Activated CD4-positive, CD25-positive, alpha-beta regulatory T cell treated with anti-CD3 and anti-CD28 coated beads, Interleukin-2, amount 50 U/mL, for 24 hours (primary cell): ENCODE results near the gene ING4.

Experiments used
- ATAC-seq, 2 donors: fragments of 150-1000 bp; cut with Tn5 transposase; one replicate each; pipeline ENCODE4 v1.10.0; 2021; ENCODE audit warnings: mild to moderate bottlenecking in 1 of 2, moderate library complexity in 1 of 2

ING4 gene

DNA sequence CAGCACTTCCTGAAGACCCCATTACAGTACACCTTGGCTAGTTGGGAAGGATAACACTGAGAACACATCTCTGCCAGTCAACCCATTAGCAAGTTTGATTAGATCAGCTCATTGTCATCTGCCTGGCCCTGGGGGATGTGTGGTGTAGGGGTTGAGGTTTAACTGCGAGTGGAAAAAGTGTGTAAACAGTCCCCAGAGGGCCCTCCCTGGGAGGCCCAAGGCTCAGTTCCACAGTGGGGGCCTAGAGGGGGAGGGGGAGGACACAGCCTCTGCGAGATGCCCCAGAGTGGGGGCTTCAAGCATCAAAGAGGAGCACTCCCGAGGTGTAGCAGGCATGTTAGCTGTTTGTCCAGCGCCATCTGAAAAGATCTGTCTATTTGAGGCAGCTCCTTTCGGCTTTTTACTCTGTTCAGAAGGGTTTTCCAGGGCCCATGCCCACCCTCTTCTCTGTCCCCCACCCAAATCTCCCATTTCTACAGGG lies 27.5 kb downstream of the ING4 start:
- peak; percentile 87 to 88 for ATAC-seq

DNA sequence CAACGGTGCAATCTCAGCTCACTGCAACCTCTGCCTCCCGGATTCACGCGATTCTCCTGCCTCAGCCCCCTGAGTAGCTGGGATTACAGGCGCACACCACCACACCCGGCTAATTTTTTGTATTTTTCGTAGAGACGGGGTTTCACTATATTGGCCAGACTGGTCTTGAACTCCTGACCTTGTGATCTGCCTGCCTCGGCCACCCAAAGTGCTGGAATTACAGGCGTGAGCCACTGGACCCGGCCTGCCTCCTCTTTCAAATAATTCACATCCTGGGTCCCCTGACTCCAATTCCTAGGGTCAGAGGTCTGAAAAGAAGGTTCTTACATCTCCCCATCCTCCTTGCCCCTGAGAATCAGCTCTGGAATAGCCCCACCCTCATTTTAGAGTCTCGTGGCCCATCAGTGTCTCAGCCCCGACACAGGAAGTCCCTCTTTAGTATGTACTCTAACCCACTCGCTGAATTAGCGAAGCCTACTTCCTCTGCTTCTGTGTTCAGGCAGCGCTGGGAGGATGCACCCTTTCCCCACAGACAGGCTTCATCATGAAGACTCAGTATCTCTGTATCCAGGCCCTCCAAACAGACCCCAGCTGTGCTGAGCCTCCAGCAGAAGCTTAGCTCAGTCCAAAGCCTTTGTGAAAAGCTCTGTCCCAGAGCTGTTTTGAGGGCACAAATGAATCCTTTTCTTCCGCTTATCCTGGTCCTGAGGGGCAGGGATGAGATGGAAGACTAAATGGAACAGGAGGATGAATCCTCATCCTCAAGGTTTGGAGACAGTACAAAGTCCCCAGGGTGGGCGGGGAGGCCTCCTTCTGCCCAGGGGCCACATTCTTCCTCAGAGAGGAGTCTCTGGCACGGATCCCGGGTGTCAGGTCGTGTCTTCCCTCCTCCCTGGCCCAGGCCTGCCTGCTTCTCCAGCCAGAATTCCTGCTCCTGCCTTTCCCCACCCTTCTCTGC lies 30.6 kb downstream of the ING4 start:
- ATAC-seq: peak; percentile 57 to 66

DNA sequence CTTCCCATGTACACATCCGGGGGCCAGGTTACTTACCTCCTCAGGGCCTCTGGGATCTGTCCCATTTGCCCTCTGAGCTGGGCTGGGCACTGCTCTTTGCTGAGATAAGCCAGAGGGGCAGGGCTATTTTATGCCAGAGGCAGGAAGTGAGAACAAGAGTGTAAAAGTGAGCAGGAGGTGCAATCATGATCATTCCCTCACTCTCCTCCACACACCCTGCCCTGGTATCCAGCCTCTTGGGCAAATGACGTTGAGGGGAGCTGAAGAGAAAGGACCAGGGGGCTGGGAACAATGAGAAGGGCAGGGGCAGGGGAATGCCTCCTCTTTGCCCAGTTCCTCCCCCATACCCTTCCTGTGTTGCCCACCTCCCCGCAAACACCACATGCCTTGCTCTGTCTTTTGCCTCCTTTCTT lies 31.4 kb downstream of the ING4 start:
- ATAC-seq: no peak

DNA sequence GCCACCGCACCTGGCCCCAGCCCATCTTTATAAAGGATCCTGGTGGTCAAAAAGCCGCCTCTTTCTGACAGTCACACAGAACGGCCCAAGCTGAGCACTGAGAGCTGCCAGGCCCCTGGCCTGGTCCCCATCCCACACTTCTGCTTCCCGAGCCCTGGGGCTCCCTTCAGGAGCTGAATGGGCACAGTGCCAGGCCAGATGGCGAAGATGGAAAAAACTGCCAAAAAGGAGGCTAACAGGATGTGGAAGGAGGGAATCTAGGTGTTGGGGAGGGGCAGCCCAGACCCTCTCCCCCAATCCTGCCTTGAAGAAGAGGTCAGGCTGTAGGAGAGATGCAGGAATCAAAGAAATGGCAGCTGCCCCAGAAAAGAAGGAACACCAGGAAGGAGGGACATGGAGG lies 32.2 kb downstream of the ING4 start:
- ATAC-seq: no peak

DNA sequence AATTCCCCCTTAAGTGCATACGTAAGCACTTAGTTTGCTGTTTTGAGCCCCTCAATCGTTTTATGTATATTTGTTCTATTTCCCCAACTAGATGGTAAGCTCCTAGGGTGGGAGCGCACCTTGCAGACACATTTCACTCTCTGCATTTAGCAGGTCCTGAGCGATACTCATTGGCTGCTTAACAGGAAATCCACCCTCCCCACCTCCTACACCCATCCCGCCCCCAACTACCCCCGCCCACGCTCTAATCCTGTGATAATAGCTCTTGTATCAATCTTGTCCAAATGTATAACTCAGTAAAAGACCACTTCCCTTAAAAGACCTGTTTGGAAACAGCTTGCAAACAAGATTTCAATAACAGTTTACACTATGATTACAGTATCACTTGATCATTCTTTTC lies 35.3 kb downstream of the ING4 start:
- peak; percentile 66 to 72 for ATAC-seq

DNA sequence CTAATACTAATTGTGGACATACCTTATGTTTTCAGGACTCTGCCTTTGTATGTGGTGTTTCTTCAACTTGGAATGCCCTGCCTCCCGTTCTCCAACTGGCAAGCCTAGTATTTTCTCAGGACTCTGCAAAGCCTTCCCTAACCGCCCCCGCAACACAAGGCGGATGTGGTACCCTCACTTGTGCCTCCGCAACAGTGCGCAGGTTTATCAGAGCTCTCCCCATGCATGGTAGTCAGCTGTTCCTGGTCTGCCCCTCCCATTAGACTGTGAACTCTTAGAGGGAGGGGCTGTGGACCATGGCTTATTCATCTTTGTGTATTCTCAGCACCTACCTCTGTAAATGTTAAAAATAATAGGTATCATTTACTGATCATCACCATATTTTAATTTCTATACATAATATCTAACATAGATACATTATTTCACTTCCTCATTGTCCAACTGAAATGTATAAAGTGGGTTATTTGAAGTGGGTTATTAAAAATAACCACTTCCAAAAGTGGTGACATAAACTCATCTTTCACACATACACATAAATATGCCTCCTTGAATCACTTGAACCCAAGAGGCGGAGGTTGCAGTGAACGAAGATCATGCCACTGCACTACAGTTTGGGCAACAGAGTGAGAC lies 36.1 kb downstream of the ING4 start:
- no peak for ATAC-seq

DNA sequence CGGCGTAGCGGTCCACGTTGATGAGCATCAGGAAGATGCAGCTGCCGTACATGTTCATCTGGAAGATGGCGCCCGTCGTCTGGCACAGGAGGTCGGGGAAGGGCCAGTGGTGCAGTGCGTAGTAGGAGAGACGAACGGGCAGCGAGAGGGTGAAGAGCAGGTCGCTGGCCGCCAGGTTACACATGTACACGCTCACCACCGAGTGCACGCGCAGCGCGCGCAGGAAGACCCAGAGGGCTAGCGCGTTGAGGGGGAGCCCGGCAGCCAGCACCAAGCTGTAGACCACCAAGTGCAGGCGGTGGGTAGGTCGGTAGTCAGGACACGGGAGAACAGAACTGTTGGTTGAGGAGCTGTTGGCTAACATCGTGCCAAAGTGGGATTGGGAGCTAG lies 42.0 kb downstream of the ING4 start:
- no peak for ATAC-seq

DNA sequence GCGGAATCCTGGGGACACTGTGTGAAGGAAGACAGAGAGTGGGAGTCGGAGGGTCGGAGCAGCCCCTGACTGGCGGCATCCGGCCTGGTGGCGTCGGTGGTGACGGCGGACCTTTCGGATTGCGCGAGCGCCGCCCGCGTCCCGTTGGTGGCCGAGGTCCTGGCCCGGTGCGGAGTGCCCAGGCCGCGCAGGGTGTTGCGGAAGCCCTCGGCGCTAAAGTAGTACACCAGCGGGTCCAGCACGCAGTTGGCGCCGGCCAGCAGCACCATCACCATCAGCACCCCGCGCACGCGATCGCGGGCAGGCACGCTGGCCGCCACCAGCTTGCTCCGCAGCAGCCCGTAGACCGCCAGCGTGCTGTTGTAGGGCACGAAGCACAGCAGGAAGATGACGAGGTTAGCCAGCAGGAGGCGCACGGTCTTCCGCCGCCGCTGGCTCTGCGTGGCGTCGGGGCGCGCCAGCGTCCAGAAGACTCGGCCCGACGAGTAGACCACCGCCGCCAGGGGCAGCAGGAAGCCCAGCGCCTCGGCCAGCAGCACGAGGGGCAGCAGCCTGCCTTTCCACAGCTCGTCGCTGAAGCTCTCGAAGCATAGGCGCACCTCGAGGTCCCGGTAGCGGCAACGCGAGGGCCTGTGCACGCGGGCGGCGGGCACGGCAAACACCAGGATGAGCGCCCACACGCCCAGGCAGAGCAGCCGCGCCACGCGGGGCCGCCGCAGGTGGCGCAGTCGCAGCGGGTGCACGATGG lies 42.6 kb downstream of the ING4 start:
- ATAC-seq: peak; percentile 71 to 78

DNA sequence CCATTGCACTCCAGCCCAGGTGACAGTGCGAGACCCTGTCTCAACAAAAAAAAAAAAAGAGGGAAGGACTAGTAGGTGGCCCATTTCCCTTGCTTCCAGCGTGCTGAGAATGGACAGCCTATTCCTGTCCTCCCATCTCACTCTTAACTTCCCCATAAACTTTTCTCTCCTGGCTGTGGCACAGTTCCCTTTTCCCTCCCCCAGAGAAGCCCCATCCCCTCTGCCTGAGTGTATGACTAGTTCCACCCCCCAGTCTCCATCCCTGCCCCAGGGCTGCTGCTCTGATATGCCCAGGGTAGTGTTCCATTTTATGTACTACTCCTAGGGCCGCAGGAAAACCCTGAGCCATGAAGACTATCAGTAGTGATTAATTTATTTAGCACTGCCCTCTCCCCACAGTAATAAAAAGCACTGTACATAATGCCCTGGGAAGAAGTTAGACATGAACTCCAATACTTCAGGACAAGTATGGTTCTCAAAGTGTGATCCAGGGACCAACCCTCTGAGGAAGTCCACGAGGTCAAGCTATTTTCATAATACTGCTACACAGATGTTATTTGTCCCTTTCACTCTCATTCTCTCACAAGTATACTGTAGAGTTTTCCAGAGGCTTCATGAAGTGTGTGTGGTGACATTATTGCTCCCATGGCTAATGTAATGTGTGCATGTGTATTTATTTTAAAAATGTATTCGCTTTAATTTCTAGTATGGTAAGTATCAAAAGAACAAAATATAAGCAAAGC lies 44.3 kb downstream of the ING4 start:
- ATAC-seq: no peak

DNA sequence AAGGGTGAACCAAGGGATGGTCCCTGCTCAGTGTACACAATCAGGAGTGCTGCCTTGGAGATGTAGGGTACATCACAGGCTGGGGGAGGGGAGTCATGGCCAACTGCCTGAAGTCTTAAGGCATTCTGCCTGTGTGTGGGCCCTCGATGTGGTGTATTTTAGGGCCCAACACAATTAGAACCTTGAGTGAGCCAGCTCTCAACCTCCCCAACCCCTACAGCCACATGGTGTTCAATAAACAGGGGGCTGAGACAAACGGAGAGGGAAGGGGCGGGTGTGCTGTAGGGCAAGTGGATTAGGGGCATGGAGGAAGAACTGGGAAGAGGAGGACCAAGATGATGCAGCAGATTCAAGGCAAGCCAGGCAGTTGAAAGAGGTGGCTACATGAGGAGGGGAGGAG lies 47.1 kb downstream of the ING4 start:
- no peak for ATAC-seq

DNA sequence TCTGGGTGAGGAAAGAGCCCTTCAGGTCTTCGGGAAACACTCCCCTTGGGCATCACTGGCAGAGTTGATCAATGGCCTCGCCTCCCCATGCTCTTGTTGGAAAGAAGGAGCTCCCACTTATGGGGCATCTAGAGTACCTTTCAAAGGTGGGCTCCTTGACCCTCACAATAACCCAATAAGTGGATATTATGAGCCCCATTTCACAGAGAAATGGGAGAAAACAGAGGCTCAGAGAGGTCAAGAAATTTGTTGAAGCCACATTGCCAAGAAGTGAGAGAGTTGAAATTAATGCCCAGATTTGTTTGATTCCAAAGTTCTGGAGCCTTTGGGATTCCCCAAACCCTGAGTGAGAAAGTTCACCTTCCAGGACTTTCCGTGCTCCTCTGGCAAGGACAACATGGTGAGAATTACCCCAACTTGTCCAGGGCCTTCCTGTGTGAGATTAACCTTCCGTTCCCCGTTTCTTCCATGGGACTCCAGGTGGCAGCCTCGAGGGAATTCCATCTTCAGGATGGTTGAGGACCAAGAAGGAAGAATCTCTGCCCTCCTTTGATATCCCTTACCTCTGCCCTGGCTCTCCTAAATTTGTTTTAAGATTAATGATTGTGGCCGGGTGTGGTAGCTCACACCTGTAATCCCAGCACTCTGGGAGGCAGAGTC lies 48.3 kb downstream of the ING4 start:
- no peak for ATAC-seq

DNA sequence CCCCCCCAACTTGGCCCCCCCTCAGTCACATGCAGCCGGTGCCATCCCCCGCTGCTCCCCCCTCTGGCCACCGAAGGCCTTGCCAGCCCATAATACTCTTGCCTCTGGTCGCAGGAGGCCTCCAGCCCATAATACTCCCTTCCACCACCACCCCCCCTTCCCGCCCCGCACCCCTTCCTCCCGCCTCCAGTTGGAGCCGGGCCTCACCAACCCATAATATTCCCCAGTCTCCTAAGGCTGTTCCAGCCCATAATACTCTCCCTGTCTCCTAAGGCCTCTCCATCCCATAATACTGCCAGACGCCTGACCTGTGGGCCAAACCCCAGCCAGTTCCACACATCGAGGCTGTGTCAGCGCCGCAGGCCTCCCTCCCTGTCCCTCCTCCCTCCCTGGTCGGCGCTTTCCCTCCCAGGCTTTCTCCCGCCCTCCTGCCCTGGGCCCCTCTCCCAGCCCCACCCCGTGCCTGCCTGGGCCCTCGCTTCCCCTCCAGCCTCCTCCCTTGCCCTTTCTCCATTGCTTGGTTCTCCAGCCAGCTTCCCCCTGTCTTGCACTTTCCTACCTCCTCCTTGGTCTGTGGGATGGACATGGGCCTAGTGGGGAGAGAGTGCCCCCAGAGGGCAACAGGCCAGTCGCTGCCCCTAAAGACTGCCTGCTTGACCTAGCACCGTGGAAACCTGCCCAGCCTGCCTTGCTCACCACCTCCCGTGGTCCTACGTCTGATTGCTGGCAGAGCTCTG lies 49.0 kb downstream of the ING4 start:
- ATAC-seq: peak; percentile 3 to 6

DNA sequence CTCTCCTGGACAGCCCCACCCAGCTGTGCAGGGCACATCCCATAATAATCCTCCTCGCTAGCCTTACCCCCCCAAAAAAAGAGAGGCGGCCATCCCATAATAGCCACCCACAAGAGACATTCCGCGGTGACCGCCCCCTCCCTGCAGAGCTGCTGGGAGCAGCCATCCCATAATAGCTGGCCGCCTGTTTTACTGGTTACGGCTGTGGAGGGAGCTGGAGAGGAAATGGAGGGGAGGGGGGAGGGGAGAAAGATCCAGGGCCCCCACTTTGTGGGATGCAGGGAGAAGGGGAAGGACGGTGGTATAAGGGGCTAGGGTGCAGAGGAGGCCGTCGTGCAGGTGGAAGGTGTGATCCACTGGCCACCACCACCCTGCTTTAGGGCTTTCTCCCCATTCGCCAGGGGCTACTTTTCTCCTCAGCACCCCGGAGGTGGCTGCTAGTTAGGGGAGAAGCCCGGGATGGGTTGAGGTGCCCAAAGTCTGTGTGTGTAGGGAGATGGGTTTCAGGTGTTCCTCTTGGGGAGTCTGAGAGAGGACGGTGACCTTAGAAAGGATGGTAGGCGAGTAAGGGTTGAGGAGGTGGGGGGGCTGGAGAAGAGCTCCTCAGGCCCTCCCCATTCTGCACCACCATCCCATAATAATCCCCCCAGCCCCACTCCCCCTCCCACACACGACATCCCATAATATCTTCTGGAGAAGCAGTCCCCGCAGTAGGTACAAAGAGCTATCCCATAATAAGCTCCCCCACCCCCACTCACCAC lies 49.7 kb downstream of the ING4 start:
- no peak for ATAC-seq

DNA sequence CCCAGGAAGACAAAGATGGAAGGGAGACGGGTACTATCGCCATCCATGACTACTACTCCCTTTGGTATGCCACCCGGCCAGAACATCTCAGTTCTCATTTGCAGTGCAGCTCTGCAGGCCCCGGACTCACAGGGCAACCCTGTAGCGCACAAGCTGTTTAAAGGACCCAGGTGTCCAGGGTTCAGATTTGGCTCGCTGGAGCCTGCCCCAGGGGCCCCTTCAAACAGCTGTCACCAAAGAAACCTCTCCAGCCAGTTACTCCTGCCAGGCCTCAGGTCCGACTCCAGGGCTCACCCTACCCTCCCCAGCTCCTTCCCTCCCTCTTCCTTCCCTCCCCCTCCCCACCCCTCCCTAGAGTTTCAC lies 50.3 kb downstream of the ING4 start:
- no peak for ATAC-seq

DNA sequence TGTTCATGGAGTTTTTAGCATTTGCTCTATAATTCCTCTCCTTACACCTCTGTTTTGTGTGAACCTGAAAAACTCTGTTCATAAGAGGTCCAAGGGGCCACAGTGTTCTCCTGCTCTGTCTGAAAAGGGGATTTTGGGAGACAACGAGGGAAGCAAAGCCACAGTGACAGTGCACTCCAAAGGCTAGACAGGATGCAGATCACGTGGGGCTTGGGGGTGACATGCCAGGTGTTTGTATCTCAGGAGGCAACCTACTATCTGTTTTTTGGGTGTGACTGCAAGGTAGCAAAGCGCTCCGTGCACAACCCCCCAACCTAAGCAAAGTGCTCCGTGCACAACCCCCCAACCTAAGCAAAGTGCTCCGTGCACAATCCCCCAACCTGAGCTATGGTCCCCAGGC lies 50.7 kb downstream of the ING4 start:
- no peak for ATAC-seq

DNA sequence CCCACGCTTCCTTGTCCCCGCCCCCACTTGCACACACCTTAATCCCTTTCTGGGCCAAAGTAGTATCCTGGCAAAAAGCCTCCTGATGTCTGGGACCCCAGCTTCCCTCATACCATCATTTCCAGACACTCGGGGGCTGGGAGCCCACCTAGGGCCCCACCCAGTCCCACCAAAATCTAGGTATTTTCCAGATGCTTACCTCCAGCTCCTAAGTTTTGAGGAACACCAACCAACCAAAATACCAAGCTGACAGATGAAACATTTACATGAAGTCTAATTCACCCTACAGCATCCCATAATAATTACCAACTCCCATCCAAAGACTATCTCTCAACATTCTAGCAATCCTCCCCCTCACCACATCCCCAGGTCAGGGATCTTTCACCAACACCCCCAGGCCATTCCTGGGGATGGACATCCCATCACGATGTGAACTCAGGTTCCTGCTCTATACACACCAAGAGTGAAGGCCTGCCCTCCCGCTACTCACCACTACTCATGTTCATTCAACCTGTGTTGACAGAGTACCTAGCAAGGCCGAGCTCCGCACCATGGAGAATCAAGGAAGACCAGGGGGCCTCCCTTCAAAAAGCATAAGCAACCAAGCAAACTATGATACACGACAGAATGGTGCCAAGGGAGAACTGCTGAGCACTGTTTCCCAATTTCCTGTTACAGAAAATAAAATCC lies 54.2 kb downstream of the ING4 start:
- ATAC-seq: no peak

DNA sequence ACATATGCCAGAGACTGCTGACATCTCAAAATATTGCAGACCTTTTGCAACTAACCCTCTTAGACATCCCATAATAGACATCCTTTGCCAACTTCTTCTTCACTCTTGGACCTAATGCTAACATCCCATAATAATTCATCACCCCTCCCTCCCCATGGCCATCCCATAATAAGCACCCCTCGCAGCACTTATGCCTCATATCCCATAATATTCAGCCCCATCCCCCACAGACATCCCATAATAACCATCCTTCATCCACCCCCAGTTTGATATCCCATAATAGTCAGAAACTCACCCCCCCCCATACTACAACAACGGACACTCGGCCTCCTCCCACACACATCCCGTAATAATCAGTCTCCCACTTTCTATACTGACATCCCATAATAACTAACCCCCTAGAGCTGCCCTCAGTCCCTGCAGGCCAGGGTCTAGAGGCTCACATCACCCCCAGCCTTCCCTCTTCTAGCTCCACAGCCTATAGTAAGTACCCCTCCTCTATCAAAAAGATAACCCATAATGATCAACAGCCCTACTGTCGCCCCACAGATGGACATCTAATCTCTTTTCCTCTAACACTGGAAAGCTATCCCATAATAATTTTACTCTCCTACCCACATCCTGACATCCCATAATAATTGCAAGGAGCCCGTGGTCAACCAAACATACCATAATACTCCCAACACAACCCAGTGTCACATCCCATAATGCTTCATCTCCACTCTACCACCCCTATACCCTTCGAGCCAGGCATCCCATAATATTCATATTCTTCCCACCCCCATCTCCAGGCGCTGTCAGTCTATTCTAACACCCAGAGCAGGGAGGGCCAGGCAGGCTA lies 54.9 kb downstream of the ING4 start:
- ATAC-seq: peak; percentile 41 to 44

DNA sequence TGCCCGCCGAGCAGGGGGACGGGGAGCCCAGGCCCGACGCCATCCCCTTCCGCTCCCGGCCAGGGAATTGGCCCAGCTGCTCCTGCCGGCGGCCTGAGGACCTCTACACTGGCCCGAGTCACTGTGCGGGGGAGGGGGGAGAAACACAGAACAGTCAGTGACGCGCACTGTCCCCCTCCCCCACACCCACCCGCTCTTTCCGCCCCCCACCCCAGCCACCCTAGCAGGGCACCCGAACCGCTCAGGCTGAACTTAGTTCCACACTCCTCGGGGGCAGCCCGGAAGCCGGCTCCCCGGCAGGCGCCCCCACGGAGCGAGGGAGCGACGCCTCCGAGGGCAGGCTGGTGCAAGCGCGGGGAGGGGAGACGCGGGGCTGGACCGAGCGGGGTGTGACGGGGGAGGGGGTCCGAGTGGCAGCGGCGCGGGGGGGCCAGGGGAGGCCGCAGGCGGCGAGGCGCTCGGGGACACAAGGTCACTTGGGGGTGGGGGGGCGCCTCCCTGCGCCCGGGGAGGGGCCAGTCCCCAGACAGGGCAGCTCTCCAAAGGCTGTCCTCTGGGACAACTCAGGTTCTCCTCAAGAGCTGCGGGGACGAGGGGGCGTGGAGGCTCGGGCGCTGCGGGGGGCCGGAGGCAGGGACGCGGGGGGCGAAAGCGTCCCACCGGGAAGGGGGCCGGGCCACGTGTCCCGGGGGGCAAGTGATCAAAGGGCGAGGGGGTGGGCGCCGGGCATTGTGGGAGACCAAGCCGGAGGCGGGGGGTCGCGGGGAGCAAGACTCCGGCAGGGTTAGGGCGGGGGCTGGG lies 56.4 kb downstream of the ING4 start:
- peak; percentile 32 to 34 for ATAC-seq
